Embryonic facial prominence (tissue), 1 donor: ENCODE results near the gene CCNL2.
A peak's percentile ranks its signal among the peaks of the same experiment; 100 is the strongest.
"Not testable (repeated sequence)": the region's sequence is repeated elsewhere in the genome, so short reads cannot be mapped to it uniquely, and the experiment has no call there.

Source experiments
- DNase-seq: peaks from one replicate; pipeline ENCODE4 v3.0.0-alpha.2; 2016; ENCODE audit errors: extremely low spot score

Gene CCNL2

GRCh38 chr1:1399187-1399871 lies at the start of gene CCNL2:
Gene CCNL2, minus strand, starts transcription at chr1:1399335. Its CDS starts 29 bp downstream, at chr1:1399306.
- peak; percentile 83 for DNase-seq

- not testable (repeated sequence) for DNase-seq
Measured at GRCh38 chr1:1446631-1447030, 47.5 kb upstream of the CCNL2 start.

- DNase-seq = no peak
Measured at GRCh38 chr1:1442069-1442770, 43.1 kb upstream of the CCNL2 start.

GRCh38 chr1:1441002-1441888 lies 42.1 kb upstream of the CCNL2 start:
- no peak for DNase-seq

- DNase-seq = no peak
Measured at GRCh38 chr1:1440262-1441001, 41.3 kb upstream of the CCNL2 start.

- DNase-seq = no peak
Measured at GRCh38 chr1:1439546-1440261, 40.6 kb upstream of the CCNL2 start.

- DNase-seq = no peak
Measured at GRCh38 chr1:1438531-1439381, 39.6 kb upstream of the CCNL2 start.

- no peak for DNase-seq
Measured at GRCh38 chr1:1437904-1438376, 38.8 kb upstream of the CCNL2 start.

- DNase-seq = no peak
Measured at GRCh38 chr1:1437033-1437903, 38.1 kb upstream of the CCNL2 start.

GRCh38 chr1:1436630-1437032 lies 37.5 kb upstream of the CCNL2 start:
- DNase-seq = no peak

- DNase-seq = no peak
Measured at GRCh38 chr1:1435911-1436629, 36.9 kb upstream of the CCNL2 start.

GRCh38 chr1:1435106-1435903 lies 36.2 kb upstream of the CCNL2 start, which contains the start of gene VWA1:
Gene VWA1, plus strand, starts transcription at chr1:1435690. Its CDS starts 59 bp downstream, at chr1:1435749.
- DNase-seq = peak; percentile 12

- no peak for DNase-seq
Measured at GRCh38 chr1:1434824-1435105, 35.6 kb upstream of the CCNL2 start.

GRCh38 chr1:1434131-1434823 lies 35.1 kb upstream of the CCNL2 start:
- peak; percentile 24 for DNase-seq

GRCh38 chr1:1433804-1434130 lies 34.6 kb upstream of the CCNL2 start:
- no peak for DNase-seq

- DNase-seq = no peak
Measured at GRCh38 chr1:1432951-1433803, 34.0 kb upstream of the CCNL2 start.
